Astrocyte (in vitro differentiated cells and primary cell): ENCODE data around the gene PDIA5. TPM values are rescaled to one million over a fixed set of nuclear protein-coding genes. Genes with fewer than 3 reads are reported as not detected.

Experiments
- DNase-seq: peaks from one replicate; pipeline ENCODE4 v3.0.0-alpha.2; 2010; ENCODE audit warnings: low read depth
- FAIRE-seq: peaks from 2 replicates; lab custom pipeline; 2011; peaks lifted over from hg19 to GRCh38; lab: Jason Lieb, UNC
- H2AFZ ChIP-seq: 2 replicates; pipeline ENCODE4 v1.6.0; 2012; ENCODE audit warnings: low read depth, low read length, inconsistent platforms
- H3K27ac ChIP-seq: 2 replicates; pipeline ENCODE4 v1.5.1; 2011; ENCODE audit warnings: low read depth, low read length, inconsistent platforms
- H3K27me3 ChIP-seq: 2 replicates; pipeline ENCODE4 v1.6.0; 2011; ENCODE audit warnings: low read length, inconsistent platforms; ENCODE audit not compliant: insufficient read depth
- H3K36me3 ChIP-seq: 2 replicates; pipeline ENCODE4 v1.5.1; 2011; ENCODE audit warnings: low read length, inconsistent platforms; ENCODE audit not compliant: insufficient read depth
- H3K4me1 ChIP-seq: 2 replicates; pipeline ENCODE4 v1.5.1; 2011; ENCODE audit warnings: low read length, inconsistent platforms; ENCODE audit not compliant: insufficient read depth
- H3K4me2 ChIP-seq: 2 replicates; pipeline ENCODE4 v1.6.0; 2012; ENCODE audit warnings: low read length, inconsistent platforms
- H3K4me3 ChIP-seq: 2 replicates; pipeline ENCODE4 v1.5.1; 2011; ENCODE audit warnings: low read depth, mild to moderate bottlenecking, low read length, inconsistent platforms; ENCODE audit not compliant: insufficient read depth
- H3K79me2 ChIP-seq: 2 replicates; pipeline ENCODE4 v1.6.0; 2012; ENCODE audit warnings: mild to moderate bottlenecking, low read length, inconsistent platforms; ENCODE audit not compliant: insufficient read depth
- H3K9ac ChIP-seq: 2 replicates; pipeline ENCODE4 v1.6.0; 2012; ENCODE audit warnings: mild to moderate bottlenecking, low read length, inconsistent platforms
- H3K9me3 ChIP-seq: 2 replicates; pipeline ENCODE4 v1.5.1; 2012; ENCODE audit warnings: low read depth, mild to moderate bottlenecking, low read length, inconsistent platforms; ENCODE audit not compliant: insufficient read depth
- H4K20me1 ChIP-seq: 2 replicates; pipeline ENCODE4 v1.6.0; 2012; ENCODE audit warnings: low read length, inconsistent platforms; ENCODE audit not compliant: insufficient read depth
- H3K27ac Mint-ChIP-seq: one replicate; pipeline ENCODE4 v1.8.0; 2021; ENCODE audit warnings: mild to moderate bottlenecking, mixed read lengths; ENCODE audit not compliant: unreplicated experiment
- H3K27me3 Mint-ChIP-seq: one replicate; pipeline ENCODE4 v1.8.0; 2021; ENCODE audit warnings: low read depth, mixed read lengths; ENCODE audit not compliant: unreplicated experiment
- H3K36me3 Mint-ChIP-seq: one replicate; pipeline ENCODE4 v1.8.0; 2021; ENCODE audit warnings: low read depth, mixed read lengths; ENCODE audit not compliant: unreplicated experiment
- H3K4me1 Mint-ChIP-seq: one replicate; pipeline ENCODE4 v1.8.0; 2021; ENCODE audit warnings: low read depth, mixed read lengths; ENCODE audit not compliant: unreplicated experiment
- H3K4me3 Mint-ChIP-seq: one replicate; pipeline ENCODE4 v1.8.0; 2021; ENCODE audit warnings: mild to moderate bottlenecking, moderate library complexity, mixed read lengths; ENCODE audit not compliant: unreplicated experiment
- H3K9me3 Mint-ChIP-seq: one replicate; pipeline ENCODE4 v1.8.0; 2021; ENCODE audit warnings: mild to moderate bottlenecking, mixed read lengths; ENCODE audit not compliant: unreplicated experiment
- CTCF ChIP-seq: IDR thresholded peaks from 2 replicates; pipeline ENCODE4 v1.5.1; 2011; ENCODE audit warnings: low read depth, mild to moderate bottlenecking, inconsistent platforms, low read length, moderate library complexity; ENCODE audit not compliant: insufficient read depth
- EZH2 ChIP-seq: IDR thresholded peaks from 2 replicates; pipeline ENCODE4 v1.6.1; 2012; ENCODE audit warnings: mild to moderate bottlenecking, low read length, inconsistent platforms; ENCODE audit not compliant: insufficient read depth
- total RNA-seq: library from RNA; stranded (reverse); gene quantifications from 2 replicates; pipeline ENCODE4 v1.2.1, GENCODE V29; 2021

Gene PDIA5
- total RNA-seq, 1 donor from 2014 or later, result 77.5 TPM

- no peaks in the 10 kb centered on the region for H3K4me1 ChIP-seq
- no peak overlapping the region for H3K27ac Mint-ChIP-seq
- H3K9me3 Mint-ChIP-seq, result peaks cover 3% of the 10 kb centered on the region
- no peaks in the 10 kb centered on the region for H4K20me1 ChIP-seq
- H3K36me3 ChIP-seq, result no peaks in the 10 kb centered on the region
- DNase-seq, result no peak
- peaks cover 18% of the 10 kb centered on the region for H3K27me3 Mint-ChIP-seq
- H3K4me1 Mint-ChIP-seq, result peaks cover 6% of the 10 kb centered on the region
- H3K4me3 ChIP-seq, result no peak overlapping the region
- TF ChIP-seq CTCF (no peak), EZH2 (no peak)
- H3K27ac ChIP-seq, result no peak overlapping the region
- H3K27me3 ChIP-seq, result peaks cover 3% of the 10 kb centered on the region
- H3K79me2 ChIP-seq, result no peaks in the 10 kb centered on the region
- no peak overlapping the region for H3K4me2 ChIP-seq
- H3K4me3 Mint-ChIP-seq, result no peak overlapping the region
- FAIRE-seq, result no peak
- peaks cover 2% of the 10 kb centered on the region for H3K36me3 Mint-ChIP-seq
- H2AFZ ChIP-seq, result no peak overlapping the region
- no peak overlapping the region for H3K9ac ChIP-seq
- no peaks in the 10 kb centered on the region for H3K9me3 ChIP-seq
These were observed 13.7 kb upstream of the PDIA5 start for GRCh38 chr3:123053107-123053506.

- DNase-seq, result no peak
- Mint-ChIP-seq H3K27me3 (peaks cover 20% of the 10 kb centered on the region), H3K36me3 (peaks cover 2% of the 10 kb centered on the region), H3K27ac (no peak overlapping the region), H3K4me3 (no peak overlapping the region), H3K9me3 (peaks cover 3% of the 10 kb centered on the region), H3K4me1 (peaks cover 6% of the 10 kb centered on the region)
- Histone ChIP-seq H3K79me2 (no peaks in the 10 kb centered on the region), H3K4me1 (no peaks in the 10 kb centered on the region), H3K36me3 (no peaks in the 10 kb centered on the region), H3K9ac (no peak overlapping the region), H3K9me3 (no peaks in the 10 kb centered on the region), H4K20me1 (no peaks in the 10 kb centered on the region), H2AFZ (no peak overlapping the region), H3K27ac (no peak overlapping the region), H3K4me2 (no peak overlapping the region), H3K4me3 (no peak overlapping the region), H3K27me3 (peaks cover 3% of the 10 kb centered on the region)
- no peak for FAIRE-seq
- TF ChIP-seq CTCF, result no peak
- no peak for TF ChIP-seq EZH2
These were observed 12.6 kb upstream of the PDIA5 start for GRCh38 chr3:123054109-123054778.

GRCh38 chr3:123054931-123055330 is 11.9 kb upstream of the PDIA5 start:
- TF ChIP-seq CTCF (no peak), EZH2 (no peak)
- Histone ChIP-seq H4K20me1 (no peaks in the 10 kb centered on the region), H3K27ac (no peak overlapping the region), H3K36me3 (no peaks in the 10 kb centered on the region), H3K4me1 (no peaks in the 10 kb centered on the region), H3K27me3 (peaks cover 3% of the 10 kb centered on the region), H3K79me2 (no peaks in the 10 kb centered on the region), H3K4me2 (no peak overlapping the region), H3K9me3 (no peaks in the 10 kb centered on the region), H2AFZ (no peak overlapping the region), H3K9ac (no peak overlapping the region), H3K4me3 (no peak overlapping the region)
- Mint-ChIP-seq H3K36me3 (peaks cover 2% of the 10 kb centered on the region), H3K4me3 (no peak overlapping the region), H3K27me3 (peaks cover 20% of the 10 kb centered on the region), H3K9me3 (peaks cover 3% of the 10 kb centered on the region), H3K4me1 (peaks cover 6% of the 10 kb centered on the region), H3K27ac (no peak overlapping the region)
- no peak for DNase-seq
- no peak for FAIRE-seq
